NT2/D1 (cell line): ENCODE data around the gene ENOX1.

ENCODE experiments used
- DNase-seq: peaks from one replicate; pipeline ENCODE4 v3.0.0-alpha.2; 2011; ENCODE audit warnings: low read depth, low spot score
- H3K27me3 ChIP-seq: 2 replicates; pipeline ENCODE4 v1.6.0; 2011; ENCODE audit warnings: mild to moderate bottlenecking; ENCODE audit not compliant: insufficient read length, insufficient read depth
- H3K36me3 ChIP-seq: 2 replicates; pipeline ENCODE4 v1.6.1; 2011; ENCODE audit warnings: mild to moderate bottlenecking, low read length, mixed read lengths; ENCODE audit not compliant: insufficient read depth, insufficient read length
- H3K4me1 ChIP-seq: 2 replicates; pipeline ENCODE4 v1.5.1; 2011; ENCODE audit not compliant: insufficient read depth, insufficient read length
- H3K4me3 ChIP-seq: 2 replicates; pipeline ENCODE4 v1.5.1; 2011; ENCODE audit warnings: low read depth; ENCODE audit not compliant: insufficient read length
- H3K9ac ChIP-seq: 2 replicates; pipeline ENCODE4 v1.6.0; 2011; ENCODE audit warnings: low read depth; ENCODE audit not compliant: insufficient read length
- H3K9me3 ChIP-seq: 2 replicates; pipeline ENCODE4 v1.5.1; 2011; ENCODE audit warnings: mild to moderate bottlenecking, low read length; ENCODE audit not compliant: insufficient read depth
- SUZ12 ChIP-seq: IDR thresholded peaks from 2 replicates; pipeline ENCODE4 v1.6.1; 2011; ENCODE audit not compliant: insufficient read length, insufficient read depth; ENCODE audit errors: extremely low read depth
- YY1 ChIP-seq: IDR thresholded peaks from 2 replicates; pipeline ENCODE4 v1.6.1; 2011; ENCODE audit not compliant: insufficient read length, insufficient read depth
- ZNF274 ChIP-seq: IDR thresholded peaks from 2 replicates; pipeline ENCODE4 v1.6.1; 2011; ENCODE audit warnings: mild to moderate bottlenecking, low read depth, low read length

The ENOX1 gene

DNA sequence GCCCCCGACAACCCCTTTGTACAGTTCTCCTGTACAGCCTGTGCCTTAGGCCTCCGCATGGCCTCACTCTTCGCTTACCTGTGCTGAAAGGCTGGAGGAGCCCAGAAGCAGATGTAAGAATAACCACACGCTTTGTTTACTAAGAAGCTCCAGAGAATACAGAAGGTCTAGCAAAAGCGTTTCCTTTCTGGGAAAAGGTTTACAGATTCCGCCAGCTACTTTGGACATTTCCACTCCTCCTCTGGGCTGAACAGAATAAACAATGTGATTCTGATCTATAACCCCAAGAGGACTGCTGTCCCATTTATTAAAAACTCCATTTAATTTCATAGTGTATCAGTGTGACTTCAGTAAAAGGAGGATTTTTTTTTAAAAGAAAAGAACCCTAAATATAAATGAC lies 424.2 kb downstream of the ENOX1 start:
- Histone ChIP-seq H3K27me3 (no peaks in the 10 kb centered on the region), H3K9me3 (no peaks in the 10 kb centered on the region), H3K4me3 (no peak overlapping the region), H3K36me3 (no peaks in the 10 kb centered on the region), H3K4me1 (no peaks in the 10 kb centered on the region), H3K9ac (no peak overlapping the region)
- no peak for DNase-seq
- no peak for TF ChIP-seq SUZ12
- no peak for TF ChIP-seq YY1
- no peak for TF ChIP-seq ZNF274

DNA sequence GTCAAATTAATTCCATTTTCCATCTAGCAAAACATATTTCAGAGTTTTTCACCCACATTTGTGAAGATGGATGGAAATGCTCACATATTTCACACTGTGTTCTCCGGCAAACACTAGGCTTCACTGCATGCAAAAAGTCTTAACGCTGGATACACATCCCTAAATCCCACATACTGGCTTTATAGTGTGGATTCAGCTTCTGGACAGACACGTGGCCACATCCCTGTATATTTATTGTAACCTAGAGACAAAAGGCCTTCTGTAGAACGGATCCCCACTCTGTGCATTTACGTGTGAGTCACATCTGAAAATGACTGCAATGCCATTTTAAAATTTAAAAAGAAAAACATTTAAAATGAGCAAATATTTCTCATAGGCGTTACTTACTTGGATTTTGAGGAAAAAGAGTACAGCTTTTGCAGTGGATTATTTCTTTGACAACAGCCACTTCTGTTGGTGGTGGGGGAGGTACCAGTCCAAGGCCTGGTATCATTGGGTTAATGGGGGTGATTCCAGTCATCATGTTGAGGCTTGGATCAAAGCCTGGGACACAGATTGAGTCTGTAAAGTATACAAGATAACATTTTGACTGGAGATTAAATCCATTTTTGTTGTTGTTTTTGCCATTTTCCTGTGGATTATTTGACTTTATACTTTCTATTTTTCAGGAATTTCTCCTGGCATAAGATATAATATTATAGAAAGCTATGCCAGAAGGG lies 425.7 kb downstream of the ENOX1 start:
- Histone ChIP-seq H3K4me3 (no peak overlapping the region), H3K9me3 (no peaks in the 10 kb centered on the region), H3K36me3 (no peaks in the 10 kb centered on the region), H3K9ac (no peak overlapping the region), H3K4me1 (no peaks in the 10 kb centered on the region), H3K27me3 (no peaks in the 10 kb centered on the region)
- TF ChIP-seq SUZ12 = no peak
- no peak for TF ChIP-seq ZNF274
- no peak for DNase-seq

DNA sequence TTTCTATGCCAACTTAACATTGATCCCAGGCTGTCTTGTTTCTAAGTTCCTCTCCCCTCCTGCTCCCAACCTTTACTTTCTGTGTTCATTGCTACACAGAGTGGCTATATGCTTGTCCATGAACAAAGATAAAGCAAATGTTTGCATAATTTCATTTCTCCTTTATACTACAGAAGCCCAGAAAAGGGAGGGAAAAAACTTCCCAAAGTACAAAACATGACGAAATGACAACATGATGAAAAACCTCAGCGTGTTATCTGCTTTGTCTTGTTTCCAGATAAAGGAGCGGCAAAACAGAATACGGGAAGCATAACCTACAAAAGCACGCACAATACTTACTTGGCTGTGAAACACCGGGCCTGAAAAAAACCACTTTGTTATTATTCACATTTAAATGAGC lies 426.6 kb downstream of the ENOX1 start:
- Histone ChIP-seq H3K4me1 (no peaks in the 10 kb centered on the region), H3K9me3 (no peaks in the 10 kb centered on the region), H3K27me3 (no peaks in the 10 kb centered on the region), H3K9ac (no peak overlapping the region), H3K4me3 (no peak overlapping the region), H3K36me3 (no peaks in the 10 kb centered on the region)
- no peak for DNase-seq
- TF ChIP-seq ZNF274 (no peak), YY1 (no peak), SUZ12 (no peak)

DNA sequence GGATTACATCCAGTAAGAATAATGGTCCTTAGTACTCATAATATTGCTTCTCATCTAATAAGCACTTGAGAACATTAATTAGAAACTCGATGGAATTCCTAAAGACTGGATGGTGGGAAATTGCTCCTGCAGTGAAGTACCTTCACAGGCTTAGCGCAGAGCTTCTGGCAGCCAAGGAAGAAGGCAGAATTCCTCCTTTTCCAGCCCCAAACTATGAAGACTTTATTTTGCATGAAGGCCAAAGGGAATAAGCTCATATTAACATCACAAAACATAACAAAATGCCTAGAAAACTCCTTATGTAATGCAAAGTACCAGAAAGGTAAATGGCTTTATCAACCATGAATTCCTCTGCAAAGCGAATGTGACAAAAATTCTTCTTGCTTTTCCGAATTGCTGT lies 427.2 kb downstream of the ENOX1 start:
- Histone ChIP-seq H3K9me3 (no peaks in the 10 kb centered on the region), H3K36me3 (no peaks in the 10 kb centered on the region), H3K9ac (no peak overlapping the region), H3K27me3 (no peaks in the 10 kb centered on the region), H3K4me3 (no peak overlapping the region), H3K4me1 (no peaks in the 10 kb centered on the region)
- TF ChIP-seq ZNF274 (no peak), SUZ12 (no peak), YY1 (no peak)
- peak; percentile 39 for DNase-seq

DNA sequence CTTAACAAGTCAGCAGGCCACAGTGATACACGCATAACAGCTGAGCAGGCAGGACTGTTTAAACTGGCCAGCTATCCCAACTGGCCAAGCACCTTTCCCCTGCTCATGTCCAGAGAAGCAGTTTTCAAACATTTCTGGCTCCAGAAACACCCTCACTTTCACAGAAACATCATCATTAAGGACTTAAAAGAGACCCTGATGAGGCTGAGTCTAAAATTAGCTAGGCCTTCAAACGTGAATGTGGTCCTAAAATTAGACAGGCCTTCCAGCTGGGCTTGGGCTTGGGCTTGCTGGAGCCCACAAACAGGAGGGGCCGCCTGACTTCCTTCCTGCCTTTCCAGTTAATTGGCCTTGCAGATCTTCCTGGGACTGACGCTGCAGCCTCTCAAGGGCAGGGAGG lies 429.2 kb downstream of the ENOX1 start:
- Histone ChIP-seq H3K9ac (no peak overlapping the region), H3K4me1 (no peaks in the 10 kb centered on the region), H3K36me3 (no peaks in the 10 kb centered on the region), H3K9me3 (no peaks in the 10 kb centered on the region), H3K4me3 (no peak overlapping the region), H3K27me3 (no peaks in the 10 kb centered on the region)
- TF ChIP-seq SUZ12 (no peak), YY1 (no peak), ZNF274 (no peak)
- DNase-seq = no peak

DNA sequence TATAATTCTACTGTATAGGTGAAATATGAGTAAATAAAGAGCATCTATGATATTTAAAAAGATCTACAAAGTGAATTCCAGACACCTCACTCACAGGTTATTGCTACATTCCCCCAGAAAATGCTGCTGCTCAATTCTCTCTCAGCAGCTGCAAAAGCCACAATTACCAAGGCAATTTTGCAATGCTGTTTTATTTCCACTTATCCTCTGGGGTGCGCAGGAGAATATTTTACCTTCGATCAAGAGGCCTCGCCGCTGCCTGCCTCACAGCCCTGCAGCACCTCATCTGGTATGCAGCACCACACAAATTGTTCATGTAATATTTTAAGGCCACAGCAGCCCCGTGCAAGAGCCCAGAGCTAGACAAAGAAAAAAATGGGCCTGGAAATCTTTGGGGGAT lies 430.2 kb downstream of the ENOX1 start:
- Histone ChIP-seq H3K36me3 (no peaks in the 10 kb centered on the region), H3K27me3 (no peaks in the 10 kb centered on the region), H3K4me3 (no peak overlapping the region), H3K9me3 (no peaks in the 10 kb centered on the region), H3K4me1 (no peaks in the 10 kb centered on the region), H3K9ac (no peak overlapping the region)
- no peak for TF ChIP-seq SUZ12
- no peak for TF ChIP-seq ZNF274
- TF ChIP-seq YY1 = no peak
- no peak for DNase-seq

DNA sequence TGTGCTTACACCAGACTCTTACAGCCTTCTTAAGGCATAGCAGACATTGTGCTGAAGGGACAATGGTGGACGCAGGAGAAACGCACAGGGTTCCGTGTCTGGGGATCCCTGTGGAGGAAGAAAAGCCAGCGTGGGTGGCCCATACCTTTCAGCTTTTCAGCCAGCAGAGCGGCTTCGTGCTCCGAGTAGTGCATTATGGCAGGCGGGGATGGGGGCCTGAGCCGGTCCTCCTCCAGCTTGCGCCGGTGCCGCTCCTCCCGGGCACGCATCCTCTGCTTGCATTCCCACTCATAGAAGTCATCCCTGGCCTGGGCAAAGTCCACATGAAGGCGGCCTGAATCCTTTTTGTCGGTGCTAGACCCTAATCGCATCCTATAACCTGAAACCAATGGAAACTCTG lies 431.0 kb downstream of the ENOX1 start:
- Histone ChIP-seq H3K36me3 (no peaks in the 10 kb centered on the region), H3K27me3 (no peaks in the 10 kb centered on the region), H3K4me1 (no peaks in the 10 kb centered on the region), H3K9ac (no peak overlapping the region), H3K9me3 (no peaks in the 10 kb centered on the region), H3K4me3 (no peak overlapping the region)
- TF ChIP-seq ZNF274 = no peak
- no peak for TF ChIP-seq SUZ12
- no peak for TF ChIP-seq YY1
- DNase-seq = no peak
